Breast epithelium (tissue), 3 donors: ENCODE results near the gene RASA4B.
"Not testable (repeated sequence)": the region's sequence is repeated elsewhere in the genome, so short reads cannot be mapped to it uniquely, and the experiment has no call there.

ENCODE experiments used
- POLR2A ChIP-seq: fragments of 450-650 bp; IDR thresholded peaks from one replicate; pipeline ENCODE4 v1.6.1; 2016; ENCODE audit warnings: antibody characterized with exemption, mild to moderate bottlenecking, moderate library complexity
- POLR2AphosphoS5 ChIP-seq, 3 donors: sonication (generic); formaldehyde crosslinking; IDR thresholded peaks; one replicate each; pipeline ENCODE4 v1.6.1; 2017; ENCODE audit warnings: antibody characterized with exemption in 3 of 3
- TF ChIP-seq, protein P1 (sequence below), 3 donors: fragments of 450-650 bp; IDR thresholded peaks; one replicate each; pipeline ENCODE4 v1.5.1; 2016 to 2017; ENCODE audit warnings: antibody characterized with exemption in 3 of 3, mild to moderate bottlenecking in 3 of 3, moderate library complexity in 3 of 3

DNA sequence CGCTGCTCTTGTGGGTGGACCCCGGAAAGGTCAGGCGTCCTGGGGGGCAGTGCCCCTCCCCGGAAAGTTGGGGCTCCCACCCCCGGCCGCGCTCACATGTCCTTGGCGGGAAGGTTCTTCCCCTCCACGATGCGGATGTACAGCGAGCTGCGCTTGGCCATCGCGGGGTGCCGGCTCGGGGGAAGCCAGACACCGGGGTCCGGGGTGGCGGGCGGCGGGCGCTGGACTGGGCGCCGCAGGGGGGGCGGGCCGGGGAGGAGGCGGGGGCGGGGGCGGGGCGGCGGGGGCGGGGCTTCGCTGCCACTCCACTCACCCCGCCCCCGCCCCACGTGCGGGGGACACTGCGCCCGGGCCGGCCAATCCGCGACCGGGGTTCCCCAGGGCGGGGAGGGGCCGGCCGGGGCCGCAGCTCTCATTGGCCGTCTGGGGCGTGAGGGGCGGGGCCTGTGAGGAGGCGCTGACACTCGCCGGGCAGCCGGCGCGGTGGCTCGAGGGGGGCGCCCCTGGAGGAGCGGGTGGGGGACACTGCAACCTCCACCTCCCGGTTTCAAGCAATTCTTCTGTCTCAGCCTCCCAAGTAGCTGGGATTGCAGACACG is at the start of gene RASA4B:
- TF ChIP-seq, protein P1, sequence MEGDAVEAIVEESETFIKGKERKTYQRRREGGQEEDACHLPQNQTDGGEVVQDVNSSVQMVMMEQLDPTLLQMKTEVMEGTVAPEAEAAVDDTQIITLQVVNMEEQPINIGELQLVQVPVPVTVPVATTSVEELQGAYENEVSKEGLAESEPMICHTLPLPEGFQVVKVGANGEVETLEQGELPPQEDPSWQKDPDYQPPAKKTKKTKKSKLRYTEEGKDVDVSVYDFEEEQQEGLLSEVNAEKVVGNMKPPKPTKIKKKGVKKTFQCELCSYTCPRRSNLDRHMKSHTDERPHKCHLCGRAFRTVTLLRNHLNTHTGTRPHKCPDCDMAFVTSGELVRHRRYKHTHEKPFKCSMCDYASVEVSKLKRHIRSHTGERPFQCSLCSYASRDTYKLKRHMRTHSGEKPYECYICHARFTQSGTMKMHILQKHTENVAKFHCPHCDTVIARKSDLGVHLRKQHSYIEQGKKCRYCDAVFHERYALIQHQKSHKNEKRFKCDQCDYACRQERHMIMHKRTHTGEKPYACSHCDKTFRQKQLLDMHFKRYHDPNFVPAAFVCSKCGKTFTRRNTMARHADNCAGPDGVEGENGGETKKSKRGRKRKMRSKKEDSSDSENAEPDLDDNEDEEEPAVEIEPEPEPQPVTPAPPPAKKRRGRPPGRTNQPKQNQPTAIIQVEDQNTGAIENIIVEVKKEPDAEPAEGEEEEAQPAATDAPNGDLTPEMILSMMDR (IDR thresholded peaks at IDR 0.05), result not testable (repeated sequence)
- not testable (repeated sequence) for TF ChIP-seq POLR2AphosphoS5 (IDR thresholded peaks at IDR 0.05); POLR2A
